Psoas muscle (tissue), 8 donors: ENCODE results near the gene ZDHHC11B. TPM values are rescaled to one million over a fixed set of nuclear protein-coding genes. Genes with fewer than 3 reads are reported as not detected.
"Not testable (repeated sequence)": the region's sequence is repeated elsewhere in the genome, so short reads cannot be mapped to it uniquely, and the experiment has no call there.

ENCODE experiments used
- ATAC-seq, 4 donors: fragments of 200-7000 bp; cut with Tn5 transposase; one replicate each; pipeline ENCODE4 v1.9.1; 2020; ENCODE audit warnings: moderate library complexity in 3 of 4, mild to moderate bottlenecking in 2 of 4
- DNase-seq, 2 donors: peaks; one replicate each; pipeline ENCODE4 v3.0.0-alpha.2; 2020
- H3K27ac ChIP-seq: fragments of 200-600 bp; one replicate; pipeline ENCODE4 v1.8.0; 2022
- H3K27me3 ChIP-seq, 3 donors: fragments of 200-600 bp in 1 of 3; one replicate each; pipeline versions ENCODE4 v1.6.1 to v1.8.0; 2013 to 2022; ENCODE audit warnings: low read length in 2 of 3, mild to moderate bottlenecking in 2 of 3, moderate library complexity in 1 of 3; ENCODE audit not compliant: insufficient read depth in 3 of 3
- H3K36me3 ChIP-seq, 2 donors: fragments of 200-600 bp in 1 of 2; one replicate each; pipeline versions ENCODE4 v1.6.1 to v1.8.0; 2013 to 2022; ENCODE audit warnings: low read depth in 1 of 2, mild to moderate bottlenecking in 1 of 2, moderate library complexity in 1 of 2; ENCODE audit not compliant: insufficient read depth in 1 of 2
- H3K4me1 ChIP-seq: fragments of 200-600 bp; one replicate; pipeline ENCODE4 v1.8.0; 2022
- H3K4me3 ChIP-seq: fragments of 200-600 bp; one replicate; pipeline ENCODE4 v1.8.0; 2022; ENCODE audit warnings: mild to moderate bottlenecking
- H3K9me3 ChIP-seq: fragments of 200-600 bp; one replicate; pipeline ENCODE4 v1.8.0; 2022
- CTCF ChIP-seq: fragments of 200-600 bp; IDR thresholded peaks from one replicate; pipeline ENCODE4 v1.8.0; 2022; ENCODE audit warnings: antibody characterized with exemption
- WGBS, 3 donors: extraction: QIAGEN DNeasy Blood & Tissue Kit; methylation state at CpG; one replicate each; pipeline versions ENCODE4 v1.1.6 to v1.1.7; 2013; 5-methylcytosine and 5-hydroxymethylcytosine counted together
- intact Hi-C, 2 donors: fragments of 100-400 bp; cut with DNase I; formaldehyde crosslinking; loops; one replicate each; pipeline versions ENCODE4 v1.11.0 to v1.14.2; 2022
- polyA plus RNA-seq, 3 donors: library from polyadenylated mRNA; stranded (reverse); fragments of 200-250 nt; gene quantifications; one replicate each; pipeline ENCODE4 v1.2.3, GENCODE V29; 2013
- total RNA-seq, 4 donors: library from RNA; stranded (reverse); fragmentation: NEBNext Ultra II Directional in 2 of 4; extraction: Animal tissue kit (Norgen Biotek cat#: 25700) in 2 of 4; gene quantifications; one replicate each; pipeline versions ENCODE4 v1.2.1 to v1.2.4, GENCODE V29; 2021 to 2023
- donor health status: healthy with polysubstance abuse.
- donor health status: DM: no; HTN: no; CAD: no; lungs with moderate emphysema.
- donor health status: Bipolar disorder and iron deficiency.
- donor health status: healthy.
- donor health status: DM: yes; HTN: yes; CAD: no.
- donor health status: DM: no; HTN: no; CAD: no.
- donor health status: DM: no; HTN: no; CAD: no.
- donor health status: DM: yes; HTN: yes; CAD: no.

The ZDHHC11B gene
- total and polyA plus RNA-seq, 7 donors, result 0.38 to 7.4 (median 1.3) TPM

GRCh38 chr5:717143-717542 is 67.4 kb downstream of the ZDHHC11B start:
- Histone ChIP-seq H3K9me3 (peaks cover 12% of the 10 kb centered on the region), H3K4me3 (no peak overlapping the region), H3K27me3 (no peaks in the 10 kb centered on the region), H3K4me1 (no peaks in the 10 kb centered on the region), H3K36me3 (no peaks in the 10 kb centered on the region), H3K27ac (no peak overlapping the region)
- DNase-seq, result no peak
- ATAC-seq, result no peak
- WGBS, 3 donors, result 52 to 78% (median 69%) methylated on average over 7 of the region's 7 CpGs
- intact Hi-C loops, result no loop called here
- TF ChIP-seq CTCF, result no peak

- H3K27me3 ChIP-seq, H3K4me1 ChIP-seq, H3K27ac ChIP-seq, H3K36me3 ChIP-seq, ATAC-seq, DNase-seq, H3K4me3 ChIP-seq, intact Hi-C loops: not testable (repeated sequence)
- H3K9me3 ChIP-seq, result peaks cover 12% of the 10 kb centered on the region
- 70 to 88% (median 84%) methylated on average over 4 of the region's 4 CpGs for WGBS, 3 donors
These were observed 67.8 kb downstream of the ZDHHC11B start for GRCh38 chr5:716740-717139.

- ATAC-seq, DNase-seq, H3K27me3 ChIP-seq, H3K4me1 ChIP-seq, intact Hi-C loops, H3K27ac ChIP-seq, H3K4me3 ChIP-seq, H3K36me3 ChIP-seq: not testable (repeated sequence)
- peaks cover 12% of the 10 kb centered on the region for H3K9me3 ChIP-seq
- WGBS, 3 donors, result 88 to 97% (median 89%) methylated on average over 4 of the region's 4 CpGs
These were observed 68.9 kb downstream of the ZDHHC11B start for GRCh38 chr5:715636-716035.

- H3K9me3 ChIP-seq, H3K36me3 ChIP-seq, DNase-seq, H3K27me3 ChIP-seq, H3K27ac ChIP-seq, intact Hi-C loops, ATAC-seq, H3K4me1 ChIP-seq, H3K4me3 ChIP-seq: not testable (repeated sequence)
- 58 to 76% (median 74%) methylated on average over 5 to 7 of the region's 8 CpGs for WGBS, 3 donors
These were observed 70.1 kb downstream of the ZDHHC11B start for GRCh38 chr5:714215-715118.

GRCh38 chr5:713686-714085 is 70.8 kb downstream of the ZDHHC11B start:
- ATAC-seq, H3K27ac ChIP-seq, DNase-seq, H3K9me3 ChIP-seq, H3K4me3 ChIP-seq, H3K4me1 ChIP-seq, H3K36me3 ChIP-seq, intact Hi-C loops, H3K27me3 ChIP-seq: not testable (repeated sequence)
- WGBS, 3 donors, result 56 to 80% (median 79%) methylated on average over 2 to 3 of the region's 3 CpGs

GRCh38 chr5:708848-709517 is 75.5 kb downstream of the ZDHHC11B start:
- peak in 2 of 4 donors; percentile 14 to 46 for ATAC-seq

GRCh38 chr5:708374-708773 is 76.2 kb downstream of the ZDHHC11B start:
- WGBS, 3 donors, result 85 to 89% (median 86%) methylated on average over 4 of the region's 4 CpGs
- H3K4me3 ChIP-seq, H3K9me3 ChIP-seq, H3K27ac ChIP-seq, H3K36me3 ChIP-seq, H3K4me1 ChIP-seq, DNase-seq, H3K27me3 ChIP-seq, intact Hi-C loops: not testable (repeated sequence)
- ATAC-seq, result peak in 1 of 4 donors; percentile 13

More at GRCh38 chr5:708848-709517, 75.5 kb downstream of the ZDHHC11B start:
- WGBS, 3 donors, result 87 to 99% (median 96%) methylated on average over 2 to 3 of the region's 3 CpGs
- H3K27me3 ChIP-seq, intact Hi-C loops, H3K4me3 ChIP-seq, H3K36me3 ChIP-seq, DNase-seq, H3K4me1 ChIP-seq, H3K27ac ChIP-seq, H3K9me3 ChIP-seq: not testable (repeated sequence)

- H3K36me3 ChIP-seq, ATAC-seq, DNase-seq, intact Hi-C loops, H3K9me3 ChIP-seq, H3K27me3 ChIP-seq, H3K4me1 ChIP-seq, H3K4me3 ChIP-seq, H3K27ac ChIP-seq: not testable (repeated sequence)
- WGBS, 3 donors, result 76 to 88% (median 82%) methylated on average over 7 of the region's 7 CpGs
These were observed 78.4 kb downstream of the ZDHHC11B start for GRCh38 chr5:706127-706526.

- H3K27ac ChIP-seq, H3K9me3 ChIP-seq, H3K4me1 ChIP-seq, intact Hi-C loops, H3K27me3 ChIP-seq, ATAC-seq, H3K36me3 ChIP-seq, H3K4me3 ChIP-seq, DNase-seq: not testable (repeated sequence)
- WGBS, 3 donors, result 68 to 79% (median 79%) methylated on average over 14 to 18 of the region's 21 CpGs
These were observed 87.5 kb downstream of the ZDHHC11B start for GRCh38 chr5:696753-697702.
